Middle frontal gyrus (tissue), 1 donor: ENCODE measurements around the gene SLC2A9.
"Not testable (repeated sequence)": the region's sequence is repeated elsewhere in the genome, so short reads cannot be mapped to it uniquely, and the experiment has no call there.

Source experiments
- DNase-seq: peaks from one replicate; pipeline ENCODE4 v3.0.0-alpha.2; 2015; ENCODE audit warnings: low spot score; ENCODE audit errors: extremely low spot score

Gene SLC2A9

DNA sequence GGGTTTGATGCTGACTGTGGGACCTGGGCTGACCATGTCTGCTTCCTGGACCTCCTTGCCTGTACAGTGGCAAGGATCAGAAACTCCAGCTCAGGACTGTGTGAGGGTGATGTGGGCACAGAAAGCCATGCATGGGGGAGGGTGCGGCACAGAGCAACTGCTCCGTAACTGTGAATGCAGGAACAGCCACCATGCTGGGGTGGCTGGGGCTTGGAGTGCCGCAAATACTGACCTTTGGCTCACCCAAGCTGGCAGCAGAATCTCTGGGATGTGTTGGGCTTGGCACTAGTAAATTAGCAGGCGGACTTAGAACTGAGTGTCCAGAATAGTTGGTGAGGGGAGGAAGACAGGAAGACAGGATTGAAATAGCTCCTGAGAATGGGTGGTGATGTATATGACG, 187.9 kb downstream of the SLC2A9 start:
- no peak for DNase-seq

DNA sequence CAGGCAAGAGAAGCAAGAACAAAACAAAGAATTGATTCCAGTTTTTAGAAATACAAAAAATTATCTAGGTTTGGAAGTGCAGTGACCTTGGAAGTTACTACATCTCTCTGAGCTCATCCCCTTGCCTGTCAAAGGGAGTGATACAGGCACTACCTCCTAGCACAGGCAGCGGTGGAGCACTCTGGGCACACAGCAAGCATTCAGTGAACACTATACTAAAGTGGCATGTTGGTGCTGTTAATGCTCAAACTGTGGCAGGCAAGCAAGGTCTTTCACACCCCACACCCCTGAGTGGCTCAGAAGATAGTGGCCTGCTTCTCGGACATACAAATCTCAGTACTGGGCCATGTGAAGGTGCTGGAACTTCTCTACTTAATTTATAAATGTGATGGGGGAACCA, 188.7 kb downstream of the SLC2A9 start:
- DNase-seq, result no peak

DNA sequence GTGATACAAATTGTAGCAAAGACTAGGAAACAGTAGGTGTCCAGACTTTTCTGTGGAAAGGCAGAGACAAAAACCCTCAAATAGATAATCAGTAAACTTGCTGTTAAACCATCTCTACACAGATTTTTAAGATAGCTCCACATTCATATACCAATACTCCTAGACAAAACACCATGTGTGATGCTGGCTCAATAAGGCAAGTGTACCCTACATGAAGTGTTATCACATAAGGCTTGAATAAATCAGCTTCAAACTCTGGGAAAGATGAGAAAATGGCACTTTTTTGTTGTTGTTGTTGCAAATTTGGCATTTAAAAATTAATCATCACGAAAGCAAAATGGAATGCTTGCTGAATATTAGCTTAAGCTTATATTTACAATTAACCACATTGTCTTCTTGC, 194.7 kb downstream of the SLC2A9 start:
- no peak for DNase-seq

DNA sequence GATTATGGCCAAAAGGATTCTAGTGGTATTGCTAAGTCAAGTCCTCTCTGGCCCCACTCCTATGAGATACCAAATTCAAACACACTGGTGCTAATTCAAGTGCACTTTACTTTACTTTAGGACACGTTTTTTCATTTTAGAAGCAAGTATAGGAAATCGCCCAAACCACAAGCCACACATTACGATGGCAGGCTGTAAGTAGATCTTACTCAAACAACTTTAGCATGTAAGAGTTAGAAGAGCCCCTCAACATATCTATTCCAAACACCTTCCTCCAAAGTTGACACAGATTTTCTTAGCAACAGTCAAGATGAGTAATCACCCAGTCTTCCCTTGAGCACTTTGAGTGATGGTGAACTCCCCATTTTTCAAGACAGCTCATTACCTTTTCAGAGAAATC, 196.2 kb downstream of the SLC2A9 start:
- DNase-seq, result no peak

DNA sequence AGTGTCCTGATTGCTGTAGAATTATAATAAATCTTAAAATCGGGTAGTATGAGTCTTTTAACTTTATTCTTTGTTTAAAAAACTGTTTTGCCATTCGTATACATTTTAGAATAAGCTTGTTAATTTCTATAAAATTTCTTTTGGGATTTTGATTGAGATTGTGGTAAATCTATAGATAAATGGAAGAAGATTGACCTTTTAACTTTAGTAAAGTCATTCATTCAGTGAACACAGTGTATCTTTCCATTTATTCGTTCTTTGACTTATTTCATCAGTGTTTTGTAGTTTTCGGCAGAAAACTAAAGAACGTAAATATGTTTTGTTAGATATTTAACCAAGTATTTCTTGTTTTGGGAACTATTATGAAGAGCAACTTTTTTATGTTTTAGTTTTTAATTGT, 201.0 kb downstream of the SLC2A9 start:
- no peak for DNase-seq

DNA sequence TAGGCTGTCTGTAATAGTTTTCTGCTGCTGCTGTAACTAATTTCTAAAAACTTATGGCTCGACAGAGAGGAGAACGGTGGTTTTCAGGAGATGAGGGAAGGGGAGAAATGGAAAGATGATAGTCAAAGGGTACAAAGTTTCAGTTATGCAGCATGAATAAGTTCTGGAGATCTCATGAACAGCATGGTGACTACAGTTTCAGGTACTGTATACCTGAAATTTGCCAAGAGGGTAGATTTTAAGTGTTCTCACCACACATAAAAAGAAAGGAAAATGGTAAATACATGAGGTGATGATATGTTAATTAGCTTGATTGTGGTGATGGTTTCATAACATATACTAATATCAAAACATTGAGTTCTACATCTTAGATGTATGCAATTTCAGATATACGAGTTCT, 205.0 kb downstream of the SLC2A9 start:
- DNase-seq, result no peak

DNA sequence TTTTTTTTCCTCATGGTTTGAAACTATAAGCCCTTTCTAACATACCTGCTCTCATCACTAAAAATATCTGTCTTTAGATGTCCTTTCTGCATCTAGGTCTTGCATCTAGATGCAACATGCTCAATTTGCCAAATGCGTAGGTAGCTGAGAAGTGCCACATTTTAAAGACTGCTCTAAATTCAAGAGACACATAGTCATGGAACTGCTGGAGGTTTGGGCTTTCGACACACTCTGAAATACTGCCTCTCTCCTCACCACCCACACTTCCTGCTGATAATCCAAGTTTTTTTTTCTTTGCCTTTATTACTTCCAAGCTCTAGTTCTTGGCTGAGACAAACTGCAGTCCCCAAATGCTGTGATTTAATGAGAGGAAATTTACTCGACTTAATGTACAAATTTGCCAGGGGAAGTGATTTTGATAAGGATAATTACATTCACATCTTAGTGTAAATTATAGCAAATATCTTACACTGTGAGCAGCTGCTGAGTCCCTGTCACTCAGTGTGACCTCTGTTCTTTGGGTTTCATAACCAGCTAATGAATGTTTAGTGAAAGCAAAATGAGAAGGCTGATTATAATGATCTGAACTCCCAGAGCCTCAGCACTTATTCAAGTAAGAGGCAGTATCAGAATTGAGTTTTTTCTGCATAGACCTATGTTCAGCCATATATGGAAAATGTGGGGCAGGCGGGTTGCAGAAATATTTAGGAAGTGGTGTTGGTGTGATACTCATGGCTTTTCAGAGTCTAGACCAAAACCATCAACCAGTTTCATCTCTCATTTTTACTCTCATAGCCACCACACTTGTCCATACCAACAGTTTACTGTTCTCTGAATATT, 208.6 kb downstream of the SLC2A9 start:
- peak; percentile 20 for DNase-seq

DNA sequence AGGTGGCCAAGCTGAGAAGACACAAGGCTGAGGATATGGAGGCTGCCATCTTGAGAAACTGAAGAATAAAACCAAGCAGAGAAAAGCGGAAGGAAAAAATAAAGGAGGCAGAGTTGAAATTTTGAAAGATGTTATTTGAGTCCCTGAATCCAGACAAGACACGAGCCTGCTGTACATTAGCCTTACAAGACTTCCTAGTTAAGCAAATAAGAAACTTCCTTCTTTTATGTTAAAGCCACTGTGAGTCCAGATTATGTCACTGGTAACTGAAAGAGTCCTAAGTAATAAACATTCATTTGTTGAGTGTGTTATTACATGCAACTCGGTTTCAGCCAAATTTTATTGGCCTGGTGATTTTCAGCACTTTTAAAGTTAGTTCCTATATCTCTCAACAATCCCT, 209.5 kb downstream of the SLC2A9 start:
- no peak for DNase-seq

DNA sequence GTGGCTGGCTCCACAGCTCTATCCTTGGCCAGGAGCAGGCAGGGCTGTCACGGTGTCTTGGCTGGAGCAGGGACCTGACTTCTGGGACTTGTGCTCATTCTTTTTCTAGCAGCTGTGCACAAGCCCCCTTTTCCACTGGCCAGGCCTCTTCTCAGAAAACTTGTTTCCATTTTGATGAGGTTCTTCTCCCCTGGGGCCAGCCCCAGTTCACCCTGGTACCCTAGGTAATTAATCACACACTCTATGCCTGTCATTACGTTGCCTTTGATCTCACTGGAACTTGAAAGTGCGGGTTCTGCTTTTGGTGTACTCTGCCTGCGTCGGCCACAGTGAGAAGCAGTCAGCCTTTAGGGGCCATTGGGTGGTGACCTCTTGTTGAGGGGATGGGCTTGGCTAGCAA, 213.2 kb downstream of the SLC2A9 start:
- DNase-seq, result no peak

DNA sequence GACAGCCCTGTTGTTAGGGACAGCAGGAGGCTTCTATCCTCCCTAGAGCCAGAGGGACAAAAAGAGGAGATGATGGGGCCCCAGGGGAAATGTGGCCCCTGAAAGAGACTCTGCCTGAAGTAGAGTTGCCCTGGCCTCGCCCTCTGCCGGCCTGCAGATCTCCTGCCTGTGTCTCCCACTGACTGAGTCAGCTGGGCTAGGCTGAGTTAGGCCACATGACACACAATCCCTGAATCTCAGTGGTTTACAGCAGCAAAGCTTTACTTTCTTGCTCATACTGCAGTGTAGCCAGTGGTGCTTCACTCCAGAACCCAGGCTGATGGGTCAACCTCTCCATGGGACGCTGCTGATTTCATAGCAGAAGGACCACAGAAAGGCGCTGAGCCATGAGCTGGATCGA, 216.4 kb downstream of the SLC2A9 start:
- DNase-seq, result no peak

DNA sequence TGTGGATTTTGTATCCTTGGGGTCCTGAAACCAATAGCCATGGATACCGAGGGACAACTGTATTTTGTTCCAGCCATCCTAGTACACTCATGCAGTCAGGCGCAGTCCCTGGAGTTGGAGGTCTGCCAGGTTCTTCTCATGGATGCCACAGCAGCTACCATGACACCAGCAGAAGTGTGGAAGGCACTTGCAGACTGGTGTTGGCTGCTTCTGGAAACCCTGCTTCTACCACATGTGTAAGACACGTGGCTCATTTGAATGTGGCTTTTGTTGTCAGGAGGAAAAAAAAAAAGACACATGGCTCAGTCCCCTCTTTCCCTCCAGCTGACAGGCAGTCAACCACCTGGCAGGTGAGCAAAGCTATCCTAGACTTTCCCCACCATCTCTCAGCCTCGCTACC, 220.4 kb downstream of the SLC2A9 start:
- no peak for DNase-seq

DNA sequence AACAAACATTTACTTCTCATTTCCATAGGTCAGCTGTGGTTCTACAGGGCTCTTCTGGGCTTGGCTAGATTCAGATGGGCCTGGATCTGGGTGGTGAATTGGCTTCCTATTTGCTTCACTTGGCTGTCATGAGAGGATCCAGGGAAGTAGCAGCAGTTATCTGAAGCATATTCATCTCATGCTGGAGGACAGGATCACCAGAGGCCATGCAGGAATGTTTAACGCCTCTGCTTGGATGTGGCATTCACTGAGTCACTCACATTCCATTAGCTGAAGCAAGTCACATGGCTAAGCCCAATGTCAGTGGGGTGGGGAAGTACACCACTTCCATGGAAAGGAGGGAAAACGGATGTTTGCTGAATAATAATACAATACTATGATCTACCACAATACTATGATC, 224.7 kb downstream of the SLC2A9 start:
- not testable (repeated sequence) for DNase-seq

DNA sequence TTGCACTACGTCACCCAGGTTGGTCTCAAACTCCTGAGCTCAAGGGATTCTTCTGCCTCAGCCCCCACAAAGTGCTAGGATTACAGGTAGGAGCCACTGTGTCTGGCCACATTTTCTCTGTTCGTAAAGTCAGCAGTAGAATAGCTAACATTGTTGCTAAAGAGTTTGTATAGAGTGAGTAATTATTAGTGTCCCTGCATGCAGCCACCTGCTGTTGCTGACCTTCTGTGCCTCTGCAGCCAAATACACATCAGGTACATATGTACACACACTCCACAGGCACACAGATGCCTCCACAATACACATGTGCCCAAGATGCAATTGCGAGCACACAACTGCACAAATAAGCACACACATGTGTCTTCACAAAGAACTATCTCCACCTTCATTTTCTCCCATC, 228.9 kb downstream of the SLC2A9 start:
- no peak for DNase-seq

DNA sequence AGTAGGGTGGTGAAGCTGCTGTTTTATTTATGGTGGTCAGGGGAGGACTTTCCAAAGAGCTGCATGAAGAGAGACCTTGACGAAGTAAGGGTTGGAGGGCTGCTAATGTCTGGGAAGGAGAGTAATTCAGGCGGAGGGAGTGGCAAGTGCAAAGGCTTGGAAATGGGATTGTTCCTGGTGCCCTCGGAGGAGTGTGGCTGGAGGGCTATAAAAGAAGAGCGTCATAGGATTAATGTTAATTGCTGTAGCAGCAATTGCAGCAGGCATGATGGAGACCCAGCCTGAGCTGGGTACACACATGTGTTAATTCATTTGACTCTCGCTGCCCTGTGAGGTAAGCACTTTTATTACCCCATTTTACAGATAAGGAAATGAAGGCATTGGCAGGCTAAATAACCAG, 235.4 kb downstream of the SLC2A9 start:
- DNase-seq, result not testable (repeated sequence)

DNA sequence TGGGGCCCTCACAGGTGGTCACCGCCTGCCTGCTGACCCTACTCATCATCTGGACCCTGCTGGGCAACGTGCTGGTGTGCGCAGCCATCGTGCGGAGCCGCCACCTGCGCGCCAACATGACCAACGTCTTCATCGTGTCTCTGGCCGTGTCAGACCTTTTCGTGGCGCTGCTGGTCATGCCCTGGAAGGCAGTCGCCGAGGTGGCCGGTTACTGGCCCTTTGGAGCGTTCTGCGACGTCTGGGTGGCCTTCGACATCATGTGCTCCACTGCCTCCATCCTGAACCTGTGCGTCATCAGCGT, 239.2 kb downstream of the SLC2A9 start:
- no peak for DNase-seq

DNA sequence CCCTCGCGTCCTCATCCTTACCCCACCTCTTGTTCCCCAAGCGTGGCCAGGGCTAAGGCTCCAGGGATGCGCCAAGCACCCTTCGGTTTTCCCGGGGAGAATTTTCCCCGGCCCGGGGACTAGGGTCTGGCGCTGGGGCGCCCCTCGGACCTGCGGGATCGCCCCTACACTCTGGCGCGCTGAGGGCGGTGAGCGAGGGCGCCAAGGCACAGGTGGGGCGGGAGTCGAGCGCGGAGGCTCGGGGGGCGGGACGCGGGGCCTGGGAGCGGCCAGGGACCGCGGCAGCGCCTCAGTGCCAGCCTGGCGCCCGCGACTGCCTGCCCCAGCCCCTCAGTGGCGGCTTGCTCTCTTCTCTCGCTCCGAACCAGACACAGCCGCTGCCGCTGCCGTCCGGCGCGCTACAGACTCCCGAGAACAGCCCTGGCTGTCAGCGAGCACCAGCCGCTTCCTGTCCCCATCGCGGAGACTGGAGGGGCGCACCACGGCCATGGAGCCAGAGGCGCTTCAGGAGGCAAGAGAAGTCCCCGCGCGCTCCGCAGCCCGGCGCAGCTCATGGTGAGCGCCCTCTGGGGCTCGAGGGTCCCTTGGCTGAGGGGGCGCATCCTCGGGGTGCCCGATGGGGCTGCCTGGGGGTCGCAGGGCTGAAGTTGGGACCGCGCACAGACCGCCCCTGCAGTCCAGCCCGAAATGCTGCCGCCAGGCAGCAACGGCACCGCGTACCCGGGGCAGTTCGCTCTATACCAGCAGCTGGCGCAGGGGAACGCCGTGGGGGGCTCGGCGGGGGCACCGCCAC, 239.8 kb downstream of the SLC2A9 start, which contains the start of gene DRD5:
Gene DRD5 (plus strand): TSS at position 292 of the 793 bp plus-strand sequence. CDS start 396 bp downstream, at position 688.
- no peak for DNase-seq
